Colonic mucosa (tissue), 4 donors: ENCODE data around the gene PADI1. TPM values are rescaled to one million over a fixed set of nuclear protein-coding genes. Genes with fewer than 3 reads are reported as not detected.

ENCODE experiments used
- DNase-seq: peaks from one replicate; pipeline ENCODE4 v3.0.0-alpha.2; 2020
- H3K27ac ChIP-seq: fragments of 200-600 bp; one replicate; pipeline ENCODE4 v1.8.0; 2021
- H3K27me3 ChIP-seq: fragments of 200-600 bp; one replicate; pipeline ENCODE4 v1.8.0; 2021
- H3K36me3 ChIP-seq: fragments of 200-600 bp; one replicate; pipeline ENCODE4 v1.8.0; 2021
- H3K4me1 ChIP-seq: fragments of 200-600 bp; one replicate; pipeline ENCODE4 v1.8.0; 2021; ENCODE audit warnings: mild to moderate bottlenecking
- H3K4me3 ChIP-seq: fragments of 200-600 bp; one replicate; pipeline ENCODE4 v1.8.0; 2021
- H3K9ac ChIP-seq, 2 donors: one replicate each; pipeline ENCODE4 v1.7.0; 2013; ENCODE audit warnings: control low read depth in 2 of 2, low read depth in 2 of 2, low read length in 2 of 2
- H3K9me3 ChIP-seq: fragments of 200-600 bp; one replicate; pipeline ENCODE4 v1.8.0; 2021
- CTCF ChIP-seq: fragments of 200-600 bp; IDR thresholded peaks from one replicate; pipeline ENCODE4 v1.8.0; 2022; ENCODE audit warnings: antibody characterized with exemption, mild to moderate bottlenecking
- intact Hi-C: fragments of 100-400 bp; cut with DNase I; formaldehyde crosslinking; loops from one replicate; pipeline ENCODE4 v1.14.1; 2022
- total RNA-seq, 2 donors: library from RNA; stranded (reverse); fragmentation: NEBNext Ultra II Directional in 1 of 2; extraction: Animal tissue kit (Norgen Biotek cat#: 25700) in 1 of 2; gene quantifications; one replicate each; pipeline ENCODE4 v1.2.1, GENCODE V29; 2021
- donor health status: healthy.
- donor health status: DM: no; HTN: no; CAD: no.
- donor health status: DM: no; HTN: no; CAD: no.

PADI1 gene
- total RNA-seq, 2 donors from 2014 or later: 0.47 to 0.50 TPM

- Histone ChIP-seq H3K9me3 (no peaks in the 10 kb centered on the region), H3K9ac (no peak overlapping the region), H3K4me3 (no peak overlapping the region), H3K27me3 (no peaks in the 10 kb centered on the region), H3K4me1 (no peaks in the 10 kb centered on the region), H3K36me3 (no peaks in the 10 kb centered on the region), H3K27ac (no peak overlapping the region)
- TF ChIP-seq CTCF: no peak
- intact Hi-C loops: no loop called here
- no peak for DNase-seq
Observed at GRCh38 chr1:17176306-17177061, 28.4 kb upstream of the PADI1 start.

GRCh38 chr1:17177651-17178050 lies 27.3 kb upstream of the PADI1 start:
- Histone ChIP-seq H3K36me3 (no peaks in the 10 kb centered on the region), H3K9me3 (no peaks in the 10 kb centered on the region), H3K4me3 (no peak overlapping the region), H3K9ac (no peak overlapping the region), H3K27ac (no peak overlapping the region), H3K4me1 (no peaks in the 10 kb centered on the region), H3K27me3 (no peaks in the 10 kb centered on the region)
- no peak for TF ChIP-seq CTCF
- intact Hi-C loops: no loop called here
- DNase-seq: no peak

GRCh38 chr1:17181781-17182464 lies 23.0 kb upstream of the PADI1 start:
- no peak for DNase-seq

GRCh38 chr1:17183388-17184160 lies 21.4 kb upstream of the PADI1 start:
- Histone ChIP-seq H3K9ac (no peak overlapping the region), H3K36me3 (no peaks in the 10 kb centered on the region), H3K27me3 (no peaks in the 10 kb centered on the region), H3K27ac (no peak overlapping the region), H3K9me3 (no peaks in the 10 kb centered on the region), H3K4me3 (no peak overlapping the region), H3K4me1 (no peaks in the 10 kb centered on the region)
- DNase-seq: no peak
- intact Hi-C loops: no loop called here
- TF ChIP-seq CTCF: no peak

More at GRCh38 chr1:17181781-17182464, 23.0 kb upstream of the PADI1 start:
- Histone ChIP-seq H3K4me3 (no peak overlapping the region), H3K4me1 (no peaks in the 10 kb centered on the region), H3K27ac (no peak overlapping the region), H3K36me3 (no peaks in the 10 kb centered on the region), H3K27me3 (no peaks in the 10 kb centered on the region), H3K9ac (no peak overlapping the region), H3K9me3 (no peaks in the 10 kb centered on the region)
- intact Hi-C loops: no loop called here
- TF ChIP-seq CTCF: no peak

GRCh38 chr1:17184161-17184665 lies 20.7 kb upstream of the PADI1 start:
- no peak for DNase-seq

More at GRCh38 chr1:17184161-17184665, 20.7 kb upstream of the PADI1 start:
- no peaks in the 10 kb centered on the region for H3K4me1 ChIP-seq
- H3K9ac ChIP-seq: no peak overlapping the region
- no peaks in the 10 kb centered on the region for H3K36me3 ChIP-seq
- H3K9me3 ChIP-seq: no peaks in the 10 kb centered on the region
- no peak overlapping the region for H3K4me3 ChIP-seq
- H3K27ac ChIP-seq: no peak overlapping the region
- intact Hi-C loops: no loop called here
- no peaks in the 10 kb centered on the region for H3K27me3 ChIP-seq
- no peak for TF ChIP-seq CTCF
